SK-N-SH treated with all-trans-retinoic acid at 6 μM for 48 hours (cell line): Measurements from ENCODE around the gene VPS13C.

Experiments used
- ATAC-seq: fragments of 200-7000 bp; cut with Tn5 transposase; 3 replicates; pipeline ENCODE4 v1.9.1; 2020; ENCODE audit warnings: mild to moderate bottlenecking, moderate library complexity
- ARNTL ChIP-seq: fragments of 450-650 bp; formaldehyde crosslinking; IDR thresholded peaks from 2 replicates; pipeline ENCODE4 v1.5.0; 2020; ENCODE audit warnings: low read depth, mild to moderate bottlenecking, moderate library complexity, borderline replicate concordance
- CREB5 ChIP-seq: fragments of 250-450 bp; sonication (Bioruptor Pico); IDR thresholded peaks from 2 replicates; pipeline ENCODE4 v1.5.1; 2020; ENCODE audit warnings: low read depth, mild to moderate bottlenecking, moderate library complexity
- CSRNP3 ChIP-seq: fragments of 250-450 bp; sonication (Bioruptor Pico); IDR thresholded peaks from 2 replicates; pipeline ENCODE4 v1.5.1; 2021; ENCODE audit warnings: mild to moderate bottlenecking, moderate library complexity
- ESRRG ChIP-seq: fragments of 250-450 bp; sonication (Bioruptor Pico); IDR thresholded peaks from 2 replicates; pipeline ENCODE4 v1.6.1; 2021; ENCODE audit warnings: mild to moderate bottlenecking
- GLIS3 ChIP-seq: fragments of 250-450 bp; sonication (Bioruptor Pico); IDR thresholded peaks from 2 replicates; pipeline ENCODE4 v1.5.0; 2020; ENCODE audit warnings: mild to moderate bottlenecking, moderate library complexity
- ISL1 ChIP-seq: fragments of 250-450 bp; sonication (Bioruptor Pico); IDR thresholded peaks from 2 replicates; pipeline ENCODE4 v2.1.2; 2022; ENCODE audit warnings: mild to moderate bottlenecking, moderate library complexity
- OSR1 ChIP-seq: fragments of 250-450 bp; sonication (Bioruptor Pico); IDR thresholded peaks from 2 replicates; pipeline ENCODE4 v1.8.0; 2022; ENCODE audit warnings: moderate library complexity, mild to moderate bottlenecking, inconsistent platforms
- PATZ1 ChIP-seq: fragments of 250-450 bp; sonication (Bioruptor Pico); IDR thresholded peaks from 2 replicates; pipeline ENCODE4 v1.8.0; 2020; ENCODE audit warnings: mild to moderate bottlenecking, moderate library complexity, borderline replicate concordance
- POU6F1 ChIP-seq: fragments of 250-450 bp; sonication (Bioruptor Pico); IDR thresholded peaks from 2 replicates; pipeline ENCODE4 v1.8.0; 2021; ENCODE audit warnings: low read depth, mild to moderate bottlenecking, moderate library complexity, borderline replicate concordance
- PPARA ChIP-seq: fragments of 250-450 bp; sonication (Bioruptor Pico); IDR thresholded peaks from 2 replicates; pipeline ENCODE4 v1.5.0; 2020; ENCODE audit warnings: mild to moderate bottlenecking, borderline replicate concordance
- RARB ChIP-seq: fragments of 250-450 bp; sonication (Bioruptor Pico); IDR thresholded peaks from 2 replicates; pipeline ENCODE4 v1.8.0; 2021; ENCODE audit warnings: mild to moderate bottlenecking, moderate library complexity
- SNAI2 ChIP-seq: fragments of 250-450 bp; sonication (Bioruptor Pico); IDR thresholded peaks from 2 replicates; pipeline ENCODE4 v1.5.0; 2020; ENCODE audit warnings: mild to moderate bottlenecking, moderate library complexity
- TCF4 ChIP-seq: fragments of 250-450 bp; sonication (Bioruptor Pico); IDR thresholded peaks from 2 replicates; pipeline ENCODE4 v1.8.0; 2021; ENCODE audit warnings: mild to moderate bottlenecking, moderate library complexity, borderline replicate concordance
- TOX ChIP-seq: fragments of 250-450 bp; sonication (Bioruptor Pico); IDR thresholded peaks from 2 replicates; pipeline ENCODE4 v1.8.0; 2021; ENCODE audit warnings: mild to moderate bottlenecking, moderate library complexity, borderline replicate concordance
- TSHZ2 ChIP-seq: fragments of 250-450 bp; sonication (Bioruptor Pico); IDR thresholded peaks from 2 replicates; pipeline ENCODE4 v1.5.0; 2020; ENCODE audit warnings: mild to moderate bottlenecking, moderate library complexity
- ZC3H10 ChIP-seq: fragments of 250-450 bp; sonication (Bioruptor Pico); IDR thresholded peaks from 2 replicates; pipeline ENCODE4 v1.5.1; 2021; ENCODE audit warnings: mild to moderate bottlenecking, moderate library complexity
- ZFP3 ChIP-seq: fragments of 250-450 bp; sonication (Bioruptor Pico); IDR thresholded peaks from 2 replicates; pipeline ENCODE4 v1.5.0; 2020; ENCODE audit warnings: mild to moderate bottlenecking, moderate library complexity
- ZNF565 ChIP-seq: fragments of 450-650 bp; formaldehyde crosslinking; conservative IDR thresholded peaks from 2 replicates; pipeline ENCODE4 v1.5.0; 2020; ENCODE audit warnings: low read depth, mild to moderate bottlenecking, moderate library complexity
- ZNF8 ChIP-seq: fragments of 450-650 bp; formaldehyde crosslinking; IDR thresholded peaks from 2 replicates; pipeline ENCODE4 v1.5.0; 2020; ENCODE audit warnings: mild to moderate bottlenecking, moderate library complexity

The VPS13C gene

GRCh38 chr15:62027263-62027565 is 33.0 kb downstream of the VPS13C start:
- TF ChIP-seq ZC3H10 (CRISPR knock-in tag) (no peak), OSR1 (CRISPR knock-in tag) (no peak), RARB (no peak), ISL1 (no peak), TOX (CRISPR knock-in tag) (no peak), ZFP3 (CRISPR knock-in tag) (no peak), TSHZ2 (CRISPR knock-in tag) (no peak), ESRRG (CRISPR knock-in tag) (no peak), SNAI2 (CRISPR knock-in tag) (no peak), PPARA (CRISPR knock-in tag) (no peak), ZNF8 (CRISPR knock-in tag) (no peak), POU6F1 (no peak), TCF4 (CRISPR knock-in tag) (no peak), PATZ1 (CRISPR knock-in tag) (no peak), CREB5 (no peak), CSRNP3 (CRISPR knock-in tag) (no peak)
- no peak for ATAC-seq

- no peak for TF ChIP-seq ZNF565 (CRISPR knock-in tag)
- no peak for TF ChIP-seq PPARA (CRISPR knock-in tag)
- TF ChIP-seq ISL1 = no peak
- no peak for TF ChIP-seq RARB
- no peak for TF ChIP-seq CREB5
- TF ChIP-seq ZNF8 (CRISPR knock-in tag) = no peak
- TF ChIP-seq ESRRG (CRISPR knock-in tag) = no peak
- no peak for TF ChIP-seq SNAI2 (CRISPR knock-in tag)
- no peak for TF ChIP-seq GLIS3 (CRISPR knock-in tag)
- no peak for TF ChIP-seq ZFP3 (CRISPR knock-in tag)
- TF ChIP-seq ARNTL = no peak
- TF ChIP-seq CSRNP3 (CRISPR knock-in tag) = no peak
- no peak for ATAC-seq
Measured at GRCh38 chr15:62026487-62027262, 33.6 kb downstream of the VPS13C start.
